Measurements from ENCODE around the gene NUDC. TPM values are rescaled to one million over a fixed set of nuclear protein-coding genes. Genes with fewer than 3 reads are reported as not detected.
"Not testable (repeated sequence)": the region's sequence is repeated elsewhere in the genome, so short reads cannot be mapped to it uniquely, and the experiment has no call there.

Gene NUDC
- total RNA-seq (2014; rRNA removed; shearing (Covaris generic)), result 63.5 and 80.9 TPM in 2 replicates

DNA sequence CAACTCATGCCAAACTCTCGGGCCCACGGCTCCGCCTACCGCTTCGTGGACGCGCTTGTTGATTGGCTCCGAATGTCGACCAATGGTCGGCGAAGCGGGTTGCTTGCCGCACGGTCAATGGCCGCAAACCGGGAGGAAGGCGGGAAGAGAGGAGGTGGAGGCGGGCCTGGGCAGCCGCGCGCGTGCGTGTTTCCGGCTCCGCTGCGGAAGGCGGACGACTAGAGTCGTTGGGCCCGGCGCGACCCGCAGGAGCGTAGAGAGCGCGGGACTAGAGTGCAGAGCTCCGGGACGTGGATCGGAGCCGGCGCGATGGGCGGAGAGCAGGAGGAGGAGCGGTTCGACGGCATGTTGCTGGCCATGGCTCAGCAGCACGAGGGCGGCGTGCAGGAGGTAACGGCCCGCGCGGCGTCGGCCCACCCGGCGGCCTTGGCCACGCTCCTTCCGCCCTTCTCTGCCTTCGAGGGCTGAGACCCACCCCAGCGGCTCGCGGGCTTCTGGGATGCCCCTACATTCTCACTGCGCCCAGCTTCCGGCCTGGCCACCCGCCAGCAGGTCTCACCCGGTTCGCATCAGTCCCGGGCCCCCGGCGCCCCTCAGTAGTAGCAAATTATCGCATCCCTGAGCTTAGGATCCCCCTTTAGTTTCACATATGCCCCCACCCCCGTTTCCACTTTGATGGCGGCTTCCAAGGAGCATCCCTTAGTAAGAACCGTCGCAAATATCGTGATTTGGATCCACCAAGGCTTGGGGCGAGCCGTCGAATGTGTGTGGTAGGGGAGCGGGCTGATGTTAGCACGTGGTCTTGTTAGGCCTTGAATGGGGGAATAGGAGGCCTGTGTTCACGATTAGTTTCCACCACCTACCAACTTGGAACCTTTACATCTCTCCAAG lies at the start of gene NUDC:
Gene NUDC, plus strand, starts transcription at position 204 of the 891 bp plus-strand sequence. Its CDS starts 106 bp downstream, at position 310.
- DNase-seq (ENCODE audit: low read depth), result peak; percentile 98

DNA sequence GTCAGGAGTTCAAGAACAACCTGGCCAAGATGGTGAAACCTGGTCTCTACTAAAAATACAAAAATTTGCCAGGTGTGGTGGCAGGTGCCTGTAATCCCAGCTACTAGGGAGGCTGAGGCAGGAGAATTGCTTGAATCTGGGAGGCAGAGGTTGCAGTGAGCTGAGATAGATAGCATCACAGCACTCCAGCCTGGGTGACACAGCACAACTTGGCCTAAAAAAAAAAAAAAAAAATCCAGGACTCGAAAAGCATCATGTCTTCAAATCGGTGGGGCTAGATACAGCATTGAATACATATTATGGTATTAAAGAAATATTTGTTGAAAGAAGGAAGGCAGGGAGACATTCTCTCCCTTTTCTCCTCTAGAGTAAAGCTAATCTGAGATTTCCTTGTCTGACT lies 48.4 kb upstream of the NUDC start:
- not testable (repeated sequence) for DNase-seq (ENCODE audit: low read depth)

DNA sequence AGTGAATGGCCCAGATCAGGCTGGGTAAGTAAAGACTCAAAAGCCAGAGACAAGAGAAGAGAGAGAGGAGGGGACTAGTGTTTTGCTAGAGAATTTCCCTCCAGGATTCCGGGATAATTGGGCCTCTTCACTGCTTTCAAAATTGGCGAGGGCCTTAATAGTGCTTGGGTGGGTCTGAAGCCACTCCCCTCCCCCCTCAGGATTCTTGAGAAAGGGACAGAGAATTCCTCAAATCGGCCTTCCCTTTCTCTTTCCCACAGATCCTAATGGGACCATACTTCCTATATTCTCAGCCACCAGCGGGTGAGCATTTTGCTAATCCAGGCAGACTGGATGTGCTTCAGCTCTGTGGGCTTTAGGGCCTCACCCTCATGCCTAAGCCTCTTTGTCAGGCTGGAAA lies 46.6 kb upstream of the NUDC start:
- DNase-seq (ENCODE audit: low read depth), result no peak

DNA sequence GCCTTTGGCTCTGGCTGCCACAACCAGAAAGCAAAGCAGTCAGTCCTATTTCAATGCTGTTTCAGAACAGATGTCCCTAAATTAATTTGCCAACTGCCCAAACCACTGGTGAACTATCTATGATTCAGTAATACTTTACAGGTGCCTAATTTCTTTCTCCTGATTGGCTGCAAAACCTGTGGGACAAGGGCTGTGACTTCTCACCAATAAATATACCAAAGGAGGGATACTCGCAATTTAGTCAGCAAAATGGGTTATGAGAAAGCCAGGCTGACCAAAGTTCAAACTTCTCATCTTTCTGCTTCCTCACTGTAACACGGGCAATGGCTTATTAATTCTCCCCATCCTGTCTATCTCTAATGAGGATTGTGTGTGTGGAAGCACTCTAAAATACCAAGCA lies 44.2 kb upstream of the NUDC start:
- DNase-seq (ENCODE audit: low read depth), result no peak

DNA sequence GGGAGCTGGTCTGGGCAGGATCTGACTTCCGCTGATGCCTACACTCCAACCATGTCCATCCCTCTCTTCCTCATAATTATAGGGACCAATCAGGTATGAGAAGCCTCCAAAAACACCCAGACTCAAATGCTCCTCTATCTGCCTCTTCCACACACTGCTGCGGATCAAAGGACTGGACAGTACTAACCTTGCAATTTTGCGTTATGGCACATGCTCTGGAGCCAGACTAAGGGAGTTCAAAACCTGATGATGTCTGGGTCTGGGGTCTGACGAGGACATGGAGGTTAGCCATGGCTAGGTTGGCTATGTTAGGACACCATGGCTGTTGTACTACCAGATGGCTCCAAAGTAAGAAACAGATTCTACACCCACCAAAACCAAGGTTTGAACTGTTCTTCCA lies 41.8 kb upstream of the NUDC start:
- DNase-seq (ENCODE audit: low read depth), result no peak

DNA sequence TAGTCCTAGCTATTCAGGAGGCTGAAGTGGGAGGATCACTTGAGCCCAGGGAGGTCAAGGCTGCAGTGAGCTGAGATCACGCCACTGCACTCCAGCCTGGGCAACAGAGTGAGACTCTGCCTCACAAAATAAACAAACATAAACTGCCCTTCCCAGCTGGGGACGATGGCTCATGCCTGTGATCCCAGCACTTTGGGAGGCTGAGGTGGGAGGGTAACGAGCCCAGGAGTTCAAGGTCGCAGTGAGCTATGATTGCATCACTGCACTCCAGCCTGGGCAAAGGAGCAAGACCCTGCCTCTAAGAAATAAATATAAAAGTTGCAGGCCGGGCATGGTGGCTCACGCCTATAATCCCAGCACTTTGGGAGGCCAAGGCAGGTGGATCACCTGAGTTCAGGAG lies 39.9 kb upstream of the NUDC start:
- DNase-seq (ENCODE audit: low read depth), result not testable (repeated sequence)

DNA sequence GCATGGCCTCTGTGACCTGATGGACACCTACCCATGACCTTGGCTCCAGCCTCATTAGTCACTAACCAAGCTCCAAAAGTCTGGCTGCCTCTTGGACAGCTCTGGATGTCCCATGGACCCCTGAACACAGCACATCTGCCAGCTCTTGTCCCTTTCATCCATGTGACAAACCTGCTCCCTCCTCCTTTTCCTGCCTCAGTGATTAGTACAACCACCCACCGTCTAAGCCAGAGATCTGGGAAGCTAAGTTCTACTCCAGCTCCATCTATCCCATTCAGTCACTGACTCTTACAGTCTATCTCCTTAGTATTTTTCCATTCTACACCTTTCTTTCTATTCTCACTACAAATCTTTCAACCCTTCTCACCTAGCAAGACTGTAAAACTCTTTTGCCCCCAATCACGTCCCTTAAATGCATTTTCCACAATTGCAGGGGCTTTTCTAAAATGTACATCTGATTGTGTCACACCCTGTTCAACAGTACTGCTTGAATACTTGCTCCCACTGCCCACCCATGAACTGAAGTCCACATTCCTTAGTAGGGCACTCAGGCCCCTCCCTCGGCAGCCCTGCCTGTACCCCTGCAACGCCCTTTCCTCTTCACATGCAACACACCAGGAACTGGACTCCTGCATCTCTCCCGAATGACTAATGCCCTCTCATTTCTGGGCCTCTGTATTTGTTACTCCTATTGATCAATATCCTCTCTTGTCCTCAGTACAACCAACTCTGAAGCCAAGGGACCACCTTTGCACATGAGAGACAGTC lies 38.7 kb upstream of the NUDC start:
- DNase-seq (ENCODE audit: low read depth), result no peak

DNA sequence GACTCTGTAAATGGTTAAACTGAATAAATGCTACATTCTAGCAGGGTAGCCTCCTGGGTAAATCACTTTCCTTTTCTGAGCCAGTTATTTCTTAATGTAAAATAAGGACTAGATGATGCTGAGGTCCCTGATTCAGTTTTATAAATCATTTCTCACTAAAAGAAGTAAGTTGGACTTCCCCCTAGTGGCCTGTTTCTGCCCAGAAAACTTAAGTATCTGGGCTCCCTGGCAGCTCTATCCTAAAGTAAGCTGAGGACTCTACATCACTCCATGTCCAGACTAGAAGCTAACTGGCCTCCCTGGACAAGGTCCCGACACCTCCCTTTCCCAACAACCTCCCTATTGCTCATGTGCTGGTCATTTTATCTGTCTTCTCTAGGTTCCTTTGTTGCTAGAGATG lies 34.4 kb upstream of the NUDC start:
- DNase-seq (ENCODE audit: low read depth), result peak; percentile 57

DNA sequence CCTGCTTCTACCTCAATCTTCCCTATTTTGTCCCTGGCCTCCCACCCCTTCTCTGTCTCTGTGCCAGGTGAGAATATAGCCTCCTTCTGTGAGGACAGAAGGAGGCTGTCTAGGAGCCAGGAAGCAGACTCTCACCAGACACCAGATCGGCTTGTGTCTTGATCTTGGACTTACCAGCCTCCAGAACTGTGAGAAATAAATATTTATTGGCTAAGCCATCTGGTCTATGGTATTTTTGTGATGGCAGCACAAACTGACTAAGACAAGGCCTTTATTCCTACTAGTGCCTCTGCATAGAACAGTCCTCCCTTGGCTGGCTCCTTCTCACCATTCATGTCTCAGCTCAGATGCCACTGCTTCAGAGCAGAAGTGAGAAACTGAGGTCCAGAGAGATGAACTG lies 33.3 kb upstream of the NUDC start:
- DNase-seq (ENCODE audit: low read depth), result no peak

DNA sequence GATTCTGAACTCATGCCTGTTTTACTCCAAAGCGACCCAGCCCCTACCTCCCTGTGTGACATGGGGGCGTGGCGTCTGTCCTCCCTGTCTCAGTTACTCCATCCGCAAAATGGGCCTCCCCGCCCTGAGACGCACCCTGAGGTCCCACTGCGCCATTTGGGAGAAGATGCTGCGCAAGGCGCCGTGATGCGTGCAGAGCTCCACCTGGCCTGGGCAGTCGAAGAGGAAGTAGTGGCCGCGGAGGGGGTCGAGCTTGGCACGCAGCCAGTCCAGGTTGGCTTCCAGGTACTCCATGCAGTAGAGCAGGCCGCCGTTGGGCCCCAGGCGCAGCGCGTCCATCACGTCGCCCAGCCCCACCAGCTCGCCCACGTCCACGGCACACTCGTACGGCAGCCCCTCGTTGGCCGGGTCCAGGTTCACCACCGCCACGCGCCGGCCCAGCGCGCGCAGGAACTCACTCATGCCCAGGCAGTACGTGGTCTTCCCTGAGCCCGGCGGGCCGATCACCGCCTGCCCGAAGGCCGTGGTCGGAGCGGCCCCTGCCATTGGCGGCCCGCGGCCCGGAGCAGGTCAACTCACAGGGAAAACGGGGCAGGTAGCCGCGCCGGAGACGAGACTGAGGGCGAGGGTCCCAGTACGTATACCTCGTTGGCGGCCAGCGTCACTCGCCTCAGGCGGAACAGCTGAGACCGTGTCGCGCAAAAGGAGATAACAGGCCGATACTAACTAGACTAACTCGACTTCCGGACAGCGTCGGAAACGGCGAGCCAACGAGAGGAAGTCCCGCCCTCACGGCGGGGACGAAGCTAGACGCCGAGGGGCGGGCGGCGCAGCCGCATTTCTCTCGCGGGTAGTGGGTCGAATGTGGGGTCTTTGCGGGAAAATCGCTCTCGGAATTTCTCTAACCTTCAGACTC lies 31.7 kb upstream of the NUDC start, which contains the start of gene GPN2:
Gene GPN2, minus strand, starts transcription at position 733 of the 916 bp plus-strand sequence. Its CDS starts 187 bp downstream, at position 546.
- DNase-seq (ENCODE audit: low read depth), result peak; percentile 82

DNA sequence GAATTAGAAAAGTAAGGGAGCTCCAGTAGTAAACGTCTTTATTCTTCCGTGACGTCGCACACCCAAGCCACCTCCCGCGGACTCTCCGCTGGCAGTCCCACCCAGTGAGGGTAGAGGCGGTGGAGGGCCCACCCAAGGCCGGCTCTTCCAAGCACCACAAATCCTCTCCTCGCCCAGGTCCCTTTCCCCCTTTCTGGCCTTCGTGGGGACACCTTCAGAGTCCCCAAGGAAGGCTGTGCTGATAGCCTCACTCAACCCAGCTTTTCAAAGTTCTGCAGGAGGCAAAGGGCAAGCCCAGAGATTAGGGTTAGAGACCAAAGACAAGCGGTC lies 31.1 kb upstream of the NUDC start:
- no peak for DNase-seq (ENCODE audit: low read depth)

DNA sequence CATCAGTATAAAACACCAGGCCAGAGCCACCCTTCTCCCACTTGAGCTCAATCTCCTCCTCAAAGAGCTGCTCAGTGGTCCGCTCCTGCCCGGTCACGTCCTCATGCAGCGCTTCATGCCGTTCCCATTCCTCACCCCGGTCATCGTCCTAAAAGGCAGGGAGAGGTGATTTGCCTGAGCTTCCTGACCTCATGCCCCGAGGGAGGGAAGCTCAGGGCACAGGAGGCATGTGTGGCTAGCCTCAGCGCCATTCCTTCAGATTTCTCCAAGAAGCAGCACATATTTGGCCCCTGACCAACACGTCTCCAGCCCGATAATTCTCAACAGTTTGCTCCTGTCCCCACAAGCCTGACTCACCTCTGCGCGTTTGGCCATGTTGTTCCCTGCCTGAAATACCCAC lies 27.3 kb upstream of the NUDC start:
- no peak for DNase-seq (ENCODE audit: low read depth)

DNA sequence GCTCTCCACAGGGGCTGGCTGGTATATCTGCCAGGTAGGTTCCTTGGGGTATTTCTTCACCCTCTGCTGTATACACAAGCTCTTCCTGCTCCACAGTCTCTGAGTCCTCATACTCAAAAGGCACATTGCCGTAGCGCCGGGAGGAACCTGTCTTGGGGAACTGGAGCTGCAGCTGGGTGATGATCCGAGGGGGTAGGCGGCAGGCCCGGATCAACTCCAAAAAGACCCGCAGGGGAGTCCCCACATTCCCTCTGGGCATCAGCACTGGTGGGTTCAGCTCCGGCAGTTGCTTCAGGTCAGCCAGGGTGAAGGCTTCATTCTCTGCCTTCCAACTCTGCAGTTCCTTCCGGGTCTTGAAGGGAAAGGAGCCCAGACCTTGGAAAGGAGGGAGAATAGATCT lies 24.2 kb upstream of the NUDC start:
- DNase-seq (ENCODE audit: low read depth), result no peak

DNA sequence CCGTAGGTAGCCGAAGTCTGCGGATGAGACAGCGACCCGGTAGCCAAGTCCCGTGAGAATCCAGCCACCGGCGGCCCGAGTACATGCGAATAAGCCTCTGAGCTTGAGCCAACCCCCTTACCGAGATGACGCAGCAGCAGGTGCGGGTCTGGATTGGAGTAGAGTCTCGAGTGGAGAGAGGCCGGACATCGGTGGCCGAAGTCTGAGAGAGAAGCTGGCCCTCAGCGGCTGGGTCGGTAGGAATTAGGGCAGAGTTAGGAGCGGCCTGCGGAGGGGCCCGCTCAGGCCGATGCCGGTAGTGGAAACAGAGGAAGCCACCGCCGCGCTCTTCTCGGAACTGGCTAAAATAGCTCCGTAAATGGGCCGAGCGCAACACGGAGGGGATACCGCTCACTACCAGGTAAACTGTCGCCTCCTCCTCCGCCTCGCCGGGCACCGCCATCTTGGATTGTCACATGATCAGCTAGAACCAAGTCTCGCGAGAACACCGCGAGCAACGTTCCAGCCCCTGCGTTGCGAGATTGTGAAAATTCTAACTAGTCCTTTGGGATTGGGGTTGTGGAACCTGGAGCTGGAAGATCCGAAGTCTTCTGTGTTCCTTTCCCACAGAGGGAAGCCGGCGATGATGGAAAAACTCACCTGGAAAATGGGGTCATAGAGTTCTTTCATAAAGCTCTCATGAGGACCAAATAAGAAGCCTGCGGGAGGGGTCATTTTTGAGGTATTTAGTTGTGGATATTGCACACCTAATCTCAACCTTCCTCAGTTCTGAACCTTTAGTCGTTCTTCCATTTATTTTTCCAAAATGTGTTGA lies 21.3 kb upstream of the NUDC start, which contains the start of gene GPATCH3:
Gene GPATCH3, minus strand, starts transcription at position 467 of the 814 bp plus-strand sequence. Its CDS starts 25 bp downstream, at position 442.
- peak; percentile 93 for DNase-seq (ENCODE audit: low read depth)

DNA sequence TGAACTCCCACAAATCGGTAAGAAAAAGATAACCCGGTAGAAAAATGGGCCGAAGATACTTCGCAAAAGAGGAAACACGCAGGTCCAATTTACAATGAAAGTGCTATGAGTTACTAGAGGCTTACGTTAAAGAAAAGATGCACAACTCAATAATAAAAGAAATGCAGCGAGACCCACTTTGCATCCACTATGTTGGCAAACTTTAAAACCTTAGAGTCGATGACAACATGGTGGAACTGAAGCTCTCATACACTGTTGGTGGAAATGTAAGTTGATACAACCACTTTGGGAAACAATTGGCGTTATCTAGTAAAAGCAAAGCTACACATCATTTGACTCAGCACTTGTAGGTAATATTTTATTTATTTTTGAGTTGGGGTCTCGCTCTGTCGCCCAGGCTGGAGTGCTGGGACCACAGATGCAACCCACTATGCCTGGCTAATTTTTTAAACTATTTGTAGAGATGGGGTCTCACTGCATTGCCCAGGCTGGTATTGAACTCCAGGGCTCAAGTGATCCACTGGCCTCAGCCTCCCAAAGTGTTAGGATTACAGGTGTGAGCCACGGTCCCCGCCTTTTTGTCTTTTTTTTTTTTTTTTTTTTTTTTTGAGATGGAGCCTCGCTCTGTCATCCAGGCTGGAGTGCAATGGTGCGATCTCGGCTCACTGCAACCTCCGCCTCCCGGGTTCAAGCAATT lies 20.6 kb upstream of the NUDC start:
- no peak for DNase-seq (ENCODE audit: low read depth)

DNA sequence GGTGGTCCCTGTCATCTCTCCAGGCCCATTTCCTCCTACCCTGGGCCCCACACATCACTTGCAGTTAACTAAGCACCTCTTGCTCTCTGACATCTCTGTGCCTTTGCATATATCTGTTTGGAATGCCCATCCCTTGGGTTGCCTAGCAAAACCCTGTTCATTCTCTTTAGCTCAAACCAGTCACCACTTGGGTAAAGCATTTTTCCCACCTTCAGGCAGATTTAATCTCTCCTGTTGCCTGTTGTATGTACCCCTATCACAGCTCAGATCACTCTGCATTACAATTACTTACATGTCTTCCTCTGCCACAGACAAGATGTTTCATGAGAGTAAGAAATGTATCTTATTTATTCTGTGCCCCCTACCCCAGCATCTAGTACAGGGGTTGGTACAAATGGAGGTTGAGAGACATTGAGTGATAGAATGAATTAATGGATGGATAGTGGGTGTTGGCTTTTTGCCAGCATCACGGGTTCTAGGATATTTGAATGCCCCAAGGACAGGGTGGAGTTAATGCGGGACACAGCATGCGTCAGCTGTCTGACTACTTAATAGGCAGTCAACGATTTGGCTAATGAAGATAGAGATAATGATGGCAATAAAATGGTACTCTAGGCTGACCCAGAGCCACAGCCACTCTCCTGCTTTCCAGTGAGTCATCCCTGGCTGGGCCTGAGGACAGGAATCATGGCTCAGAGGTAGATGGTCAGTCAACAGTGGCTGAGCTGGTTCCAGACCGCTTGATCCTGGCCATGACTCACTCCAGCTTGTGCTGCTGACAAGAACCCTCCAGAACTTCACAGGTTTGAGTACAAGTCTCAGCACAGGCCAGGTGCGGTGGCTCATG lies 14.2 kb upstream of the NUDC start:
- DNase-seq (ENCODE audit: low read depth), result peak; percentile 99

DNA sequence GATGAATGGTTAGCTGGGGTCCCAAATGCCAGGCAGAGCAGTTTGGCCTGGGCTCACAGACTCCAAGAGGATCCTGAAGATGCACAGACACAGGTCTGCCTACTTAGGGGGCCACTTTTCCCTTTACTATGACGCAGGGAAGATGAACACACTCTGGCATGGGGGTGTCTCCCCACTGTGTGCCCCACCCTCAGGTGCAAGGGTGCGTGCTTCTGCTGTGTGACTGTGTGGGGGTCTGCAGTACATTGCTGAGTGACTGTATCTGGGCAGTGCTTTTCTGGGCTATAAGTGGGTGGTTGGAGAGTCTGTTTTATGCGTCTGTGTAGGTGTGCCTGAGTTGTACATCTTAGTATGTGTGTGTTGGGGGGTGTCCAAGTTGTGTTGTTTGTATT lies 11.6 kb upstream of the NUDC start:
- no peak for DNase-seq (ENCODE audit: low read depth)

DNA sequence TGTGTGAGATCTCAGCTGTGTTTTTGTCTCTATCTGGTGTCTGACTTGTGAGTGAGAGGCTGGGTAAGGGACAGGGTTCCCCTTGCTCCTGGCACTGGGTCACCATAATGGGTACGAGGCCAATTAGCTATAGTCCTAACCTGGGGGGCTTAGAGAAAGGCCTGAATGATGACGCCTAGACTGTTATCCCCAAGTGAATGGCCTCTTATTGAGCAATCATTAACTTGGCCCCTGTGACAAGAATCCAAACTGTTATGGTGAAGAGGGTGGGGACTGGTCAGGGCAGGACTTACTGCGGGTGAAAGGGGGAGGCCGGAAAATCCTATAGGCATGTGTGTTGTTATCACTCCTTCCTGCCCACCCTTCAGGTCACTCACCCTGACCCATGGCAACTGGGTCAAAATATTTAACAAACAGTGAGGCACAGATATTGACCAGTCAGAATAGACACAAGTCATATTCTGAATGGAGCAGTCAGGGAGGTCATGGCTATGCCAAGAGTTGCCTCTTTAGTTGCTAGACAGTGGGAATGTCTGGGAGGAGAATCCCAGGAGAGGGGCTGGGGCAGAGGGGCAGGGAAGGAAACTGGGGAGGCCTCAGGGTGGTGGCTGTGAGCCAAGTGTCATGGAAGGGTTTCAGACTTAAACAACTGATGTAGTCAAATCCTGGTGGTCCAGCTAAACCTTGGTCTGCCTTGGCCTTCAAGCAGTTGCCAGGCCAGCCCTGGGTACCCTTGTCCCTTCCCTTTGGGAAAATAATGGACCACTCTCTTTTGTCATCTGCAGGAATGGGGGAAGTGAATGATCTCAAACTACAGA lies 11.0 kb upstream of the NUDC start:
- DNase-seq (ENCODE audit: low read depth), result no peak
